ENCODE measurements around the gene HES7. TPM values are rescaled to one million over a fixed set of nuclear protein-coding genes. Genes with fewer than 3 reads are reported as not detected.

Gene HES7
- total RNA-seq, 2 experiments from 2014 or later = 0.15 to 0.20 TPM

DNA sequence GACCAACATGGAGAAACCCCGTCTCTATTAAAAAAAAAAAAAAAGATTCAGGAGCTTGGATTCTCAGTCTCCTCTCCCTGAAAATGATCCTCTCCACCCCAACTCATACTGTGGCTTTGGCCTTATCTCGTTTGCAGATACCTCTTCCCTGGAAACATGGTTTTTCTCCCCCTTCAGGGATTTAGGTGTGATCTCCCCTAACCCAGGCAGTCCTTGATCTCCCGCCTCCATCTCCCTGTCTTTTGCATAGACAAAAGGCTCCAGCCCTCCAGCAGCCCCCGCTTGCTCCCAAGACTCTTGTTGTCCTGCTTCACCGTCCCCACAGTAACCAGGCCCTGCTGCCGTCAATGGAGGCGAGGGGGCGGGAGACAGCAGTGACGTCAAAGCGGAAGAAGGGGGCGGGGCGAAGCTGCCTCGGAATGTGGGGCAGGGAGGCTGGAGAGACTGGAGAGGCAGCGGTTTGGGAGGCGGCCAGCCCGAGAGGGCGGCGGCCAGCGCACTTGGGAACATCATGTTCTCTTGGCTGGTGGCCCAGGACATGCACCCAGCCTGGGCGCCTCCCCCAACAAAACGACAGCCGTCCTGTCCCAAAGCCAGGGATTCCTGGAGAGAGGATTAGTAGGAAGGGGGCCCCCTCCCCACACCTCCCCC is 30.2 kb upstream of the HES7 start:
- peak; percentile 90 for DNase-seq
- CTCF ChIA-PET = interaction anchor here (1.1 to 6.3 kb wide), 4 partner anchors 10 to 465 kb away, joined by 3 to 68 read pairs (median 10); partner anchors contain the start of gene WRAP53
- Mint-ChIP-seq H3K9me3 (no peaks in the 10 kb centered on the region), H3K36me3 (ENCODE audit: low read depth) (peaks cover 11% of the 10 kb centered on the region), H3K27ac (no peak overlapping the region), H3K4me1 (peaks cover 36% of the 10 kb centered on the region), H3K4me3 (no peak overlapping the region), H3K27me3 (no peaks in the 10 kb centered on the region)
- POLR2A ChIA-PET = interaction anchor here (0.6 to 0.9 kb wide), 2 partner anchors 19 to 206 kb away, joined by 3 to 4 read pairs; no protein-coding TSS in a partner anchor

DNA sequence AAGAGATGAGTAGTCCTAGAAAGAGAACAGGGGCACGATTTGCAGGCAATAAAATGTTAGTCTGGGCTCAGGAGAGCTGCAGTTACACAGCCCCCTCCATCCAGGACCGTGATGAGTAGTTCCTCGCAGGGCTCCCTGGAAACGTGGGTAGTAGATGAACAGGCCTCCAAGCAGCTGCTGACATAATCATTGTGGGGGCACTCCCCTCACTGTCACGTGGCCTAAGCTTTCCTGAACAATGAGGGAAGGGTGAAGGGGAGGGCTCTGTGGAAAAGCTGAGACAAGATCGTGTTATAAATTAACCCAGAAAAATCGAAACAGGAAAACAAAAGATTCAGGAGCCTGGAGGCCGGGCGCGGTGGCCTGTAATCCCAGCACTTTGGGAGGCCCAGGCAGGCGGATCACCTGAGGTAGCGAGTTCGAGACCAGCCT is 29.6 kb upstream of the HES7 start:
- ChIA-PET POLR2A (interaction anchor here (0.6 to 0.9 kb wide), 2 partner anchors 19 to 207 kb away, joined by 3 to 4 read pairs; no protein-coding TSS in a partner anchor), CTCF (interaction anchor here (1.1 to 6.3 kb wide), 4 partner anchors 11 to 465 kb away, joined by 3 to 68 read pairs (median 5); partner anchors contain the start of gene WRAP53)
- Mint-ChIP-seq H3K27ac (no peak overlapping the region), H3K4me3 (peak overlapping the region; percentile 40), H3K27me3 (no peaks in the 10 kb centered on the region), H3K36me3 (ENCODE audit: low read depth) (peaks cover 7% of the 10 kb centered on the region), H3K4me1 (peaks cover 31% of the 10 kb centered on the region), H3K9me3 (no peaks in the 10 kb centered on the region)
- no peak for DNase-seq

DNA sequence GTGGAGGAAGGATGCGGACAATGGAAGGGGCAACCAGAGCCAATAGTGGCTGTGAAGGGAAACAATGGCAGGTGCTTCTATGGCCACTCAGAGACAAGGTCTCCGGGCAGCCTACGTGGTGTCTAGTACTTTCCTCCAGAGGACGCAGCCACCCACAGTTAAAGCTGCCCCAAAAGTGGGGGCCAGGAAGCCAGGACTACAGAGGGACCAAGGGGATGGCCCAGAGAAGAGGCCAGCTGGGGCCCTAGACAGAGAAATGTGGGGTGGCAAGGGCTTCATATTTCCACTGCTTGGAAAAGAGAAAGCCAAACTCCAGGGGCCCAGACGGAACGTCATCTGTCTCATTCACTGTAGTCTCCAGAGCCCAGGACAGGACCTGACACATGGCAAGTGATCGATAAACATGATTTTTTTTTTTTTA is 29.1 kb upstream of the HES7 start:
- Mint-ChIP-seq H3K27me3 (no peaks in the 10 kb centered on the region), H3K9me3 (no peaks in the 10 kb centered on the region), H3K36me3 (ENCODE audit: low read depth) (peaks cover 8% of the 10 kb centered on the region), H3K27ac (no peak overlapping the region), H3K4me1 (peaks cover 27% of the 10 kb centered on the region), H3K4me3 (peak overlapping the region; percentile 84)
- POLR2A ChIA-PET = no interaction called here
- CTCF ChIA-PET = interaction anchor here (1.1 to 6.3 kb wide), 3 partner anchors 14 to 464 kb away, joined by 3 to 68 read pairs (median 3); partner anchors contain the start of gene WRAP53
- no peak for DNase-seq

DNA sequence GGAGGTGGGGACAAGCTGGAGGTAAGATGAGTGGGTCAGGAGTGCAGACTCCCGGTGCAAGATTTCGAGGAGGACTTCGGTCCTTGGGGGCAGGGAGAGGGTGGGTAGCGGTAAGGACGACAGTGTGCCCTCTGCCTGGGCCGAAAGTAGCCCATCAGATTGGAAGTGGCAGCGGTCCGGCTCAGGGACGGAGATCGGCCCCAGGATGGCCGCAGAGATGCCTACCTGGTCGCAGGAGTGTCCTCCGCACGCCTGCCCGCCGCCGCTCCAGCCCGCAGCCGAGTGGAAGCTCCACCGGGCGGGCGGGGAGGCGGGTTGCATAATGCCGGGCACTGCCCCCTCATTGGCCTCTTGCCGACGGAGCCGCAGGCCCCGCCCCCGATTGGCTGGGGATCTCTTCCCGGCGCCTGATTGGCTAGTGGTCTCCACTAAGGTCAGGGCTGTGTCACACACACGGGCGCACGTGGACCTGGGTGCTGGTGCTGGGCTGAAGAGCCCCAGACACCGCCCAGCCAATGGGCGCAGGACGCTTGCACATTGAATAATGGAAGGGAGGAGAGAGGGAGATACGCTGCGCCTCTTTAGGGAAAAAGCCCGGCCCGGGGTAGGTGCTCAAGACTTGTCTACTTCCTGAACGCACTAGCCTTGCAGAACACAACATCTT is 28.3 kb upstream of the HES7 start, which contains the start of gene PER1:
Gene PER1, minus strand, starts transcription at position 293 of the 664 bp plus-strand sequence. CDS start 1,698 bp downstream, outside the sequence.
- Mint-ChIP-seq H3K27ac (no peak within 1 kb of the TSS), H3K27me3 (no peaks in the 10 kb centered on the region), H3K36me3 (ENCODE audit: low read depth) (peaks cover 11% of the 10 kb centered on the region), H3K4me3 (peak within 1 kb of the TSS; percentile 84), H3K9me3 (no peaks in the 10 kb centered on the region), H3K4me1 (peaks cover 27% of the 10 kb centered on the region)
- ChIA-PET POLR2A (no interaction called here), CTCF (interaction anchor here (1.0 to 6.7 kb wide), 3 partner anchors 13 to 232 kb away, joined by 3 to 54 read pairs (median 3); no protein-coding TSS in a partner anchor)
- DNase-seq = peak; percentile 86

DNA sequence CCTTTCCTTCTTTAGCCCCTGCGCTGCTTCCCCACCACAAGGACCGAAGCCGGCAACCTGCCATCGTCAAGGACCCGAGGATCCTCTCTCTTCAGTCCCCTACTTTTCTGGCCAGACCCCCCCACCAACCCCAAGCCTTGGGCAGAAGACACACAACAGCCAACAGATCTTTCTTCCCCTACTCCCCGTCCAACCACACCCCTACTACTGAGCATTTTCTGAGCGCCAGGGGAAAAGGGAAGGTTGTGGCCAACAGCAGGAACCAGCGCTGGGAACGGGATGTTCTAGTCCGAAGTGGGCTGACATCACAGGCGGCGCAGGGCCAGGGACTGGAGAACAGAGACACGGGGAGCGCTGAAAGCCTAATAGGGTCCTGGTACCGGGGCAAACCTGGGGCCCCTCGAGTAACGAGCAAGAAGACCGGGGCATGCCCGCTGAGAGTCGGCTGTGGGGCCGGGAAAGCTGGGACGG is 27.8 kb upstream of the HES7 start:
- Mint-ChIP-seq H3K27me3 (no peaks in the 10 kb centered on the region), H3K9me3 (no peaks in the 10 kb centered on the region), H3K27ac (no peak overlapping the region), H3K4me1 (peaks cover 27% of the 10 kb centered on the region), H3K36me3 (ENCODE audit: low read depth) (peaks cover 15% of the 10 kb centered on the region), H3K4me3 (peak overlapping the region; percentile 84)
- peak; percentile 43 for DNase-seq
- ChIA-PET CTCF (interaction anchor here (1.0 to 6.7 kb wide), 3 partner anchors 12 to 38 kb away, joined by 3 to 54 read pairs (median 5); partner anchors contain the start of gene BORCS6), POLR2A (interaction anchor here (0.5 kb wide), 1 partner anchor 12 kb away, joined by 3 read pairs; no protein-coding TSS in a partner anchor)

DNA sequence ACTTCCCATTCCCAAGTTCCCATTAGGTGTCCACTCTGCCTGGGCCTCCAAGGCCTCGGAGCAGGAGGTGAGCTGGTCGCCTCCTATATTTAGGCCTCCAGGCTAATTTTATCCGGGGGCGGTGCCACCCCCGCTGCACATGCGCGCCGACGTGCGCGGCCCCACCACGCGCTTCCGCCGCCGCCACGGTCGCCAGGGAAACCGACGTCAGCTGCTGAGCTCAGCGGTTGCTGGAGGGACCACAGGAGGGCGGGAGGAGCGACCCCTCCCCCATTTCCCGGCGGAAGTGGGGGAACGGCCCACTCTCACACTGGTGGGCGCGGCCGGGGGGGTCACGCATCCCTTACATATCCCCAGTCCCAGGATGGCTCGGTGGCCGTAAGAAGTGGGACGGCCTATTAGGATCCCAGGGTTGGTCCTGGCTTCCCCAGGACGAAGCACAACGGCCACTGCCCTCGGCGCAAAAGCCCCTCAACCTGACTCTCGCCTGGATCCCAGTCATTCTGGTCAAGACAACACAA is 27.3 kb upstream of the HES7 start:
- ChIA-PET POLR2A (interaction anchor here (0.5 kb wide), 1 partner anchor 12 kb away, joined by 3 read pairs; no protein-coding TSS in a partner anchor), CTCF (interaction anchor here (0.6 to 6.7 kb wide), 4 partner anchors 12 to 76 kb away, joined by 3 to 54 read pairs (median 4); partner anchors contain the start of gene BORCS6)
- peak; percentile 92 for DNase-seq
- Mint-ChIP-seq H3K4me1 (peaks cover 27% of the 10 kb centered on the region), H3K27me3 (no peaks in the 10 kb centered on the region), H3K27ac (no peak overlapping the region), H3K36me3 (ENCODE audit: low read depth) (peaks cover 19% of the 10 kb centered on the region), H3K9me3 (no peaks in the 10 kb centered on the region), H3K4me3 (peak overlapping the region; percentile 84)

DNA sequence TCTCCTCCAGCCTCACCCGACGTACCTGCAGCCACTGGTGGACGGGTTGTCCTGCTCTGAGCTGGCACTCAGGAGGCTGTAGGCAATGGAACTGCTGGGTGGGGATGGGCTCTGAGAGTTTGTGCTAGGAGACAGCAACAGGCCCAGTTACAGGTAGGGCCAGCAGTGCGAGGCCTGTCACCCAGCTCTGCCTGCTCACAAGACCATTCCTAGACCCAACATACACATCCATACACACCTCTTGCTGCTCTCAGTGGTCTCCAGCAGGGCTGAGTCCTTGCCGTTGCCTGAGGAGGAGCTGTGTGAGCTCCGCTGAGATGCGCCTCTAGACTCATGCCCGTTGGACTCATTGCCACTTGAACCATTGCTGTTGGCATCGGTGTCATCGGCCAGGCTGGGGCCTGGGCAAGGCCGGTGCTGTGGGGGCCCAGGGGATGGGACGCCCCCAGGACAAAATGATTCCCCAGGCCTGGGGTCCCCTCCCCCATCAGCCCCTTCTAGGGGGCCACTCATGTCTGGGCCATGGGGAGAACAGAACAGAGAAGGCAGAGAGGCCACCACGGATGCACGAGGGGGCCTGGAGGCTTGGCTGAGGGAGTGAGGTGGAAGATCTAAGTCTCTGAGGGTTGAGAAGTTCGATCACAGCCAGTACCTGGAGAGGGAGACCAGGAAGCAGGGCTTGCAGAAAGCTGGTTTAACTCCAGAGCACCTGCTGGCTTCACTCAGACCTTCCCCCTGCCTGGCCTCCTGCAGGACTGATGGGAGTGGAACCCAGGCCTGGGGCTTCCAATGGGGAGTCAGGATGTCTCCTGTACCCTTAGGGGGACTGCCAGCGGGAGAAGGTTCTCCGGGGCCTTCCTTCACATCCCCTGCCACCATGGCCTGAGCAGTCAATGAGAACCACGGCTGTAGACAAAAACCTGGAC is 26.6 kb upstream of the HES7 start:
- DNase-seq = no peak
- H3K27me3 Mint-ChIP-seq = no peaks in the 10 kb centered on the region
- no peak overlapping the region for H3K27ac Mint-ChIP-seq
- H3K9me3 Mint-ChIP-seq = no peaks in the 10 kb centered on the region
- peaks cover 27% of the 10 kb centered on the region for H3K4me1 Mint-ChIP-seq
- ChIA-PET CTCF (interaction anchor here (0.6 to 6.7 kb wide), 5 partner anchors 11 to 77 kb away, joined by 3 to 54 read pairs (median 4); partner anchors contain the start of gene BORCS6), POLR2A (no interaction called here)
- H3K36me3 Mint-ChIP-seq (ENCODE audit: low read depth) = peaks cover 25% of the 10 kb centered on the region
- H3K4me3 Mint-ChIP-seq = peak overlapping the region; percentile 84

GRCh38 chr17:8149419-8150193 is 25.7 kb upstream of the HES7 start:
- POLR2A ChIA-PET = no interaction called here
- Mint-ChIP-seq H3K9me3 (no peaks in the 10 kb centered on the region), H3K27ac (peak overlapping the region; percentile 57), H3K36me3 (ENCODE audit: low read depth) (peaks cover 26% of the 10 kb centered on the region), H3K4me1 (peaks cover 27% of the 10 kb centered on the region), H3K27me3 (no peaks in the 10 kb centered on the region), H3K4me3 (no peak overlapping the region)
- DNase-seq = no peak
- CTCF ChIA-PET = interaction anchor here (1.4 to 6.7 kb wide), 3 partner anchors 10 to 72 kb away, joined by 4 to 54 read pairs (median 4); no protein-coding TSS in a partner anchor

- Mint-ChIP-seq H3K36me3 (ENCODE audit: low read depth) (peaks cover 31% of the 10 kb centered on the region), H3K4me3 (no peak overlapping the region), H3K4me1 (peaks cover 26% of the 10 kb centered on the region), H3K27me3 (no peaks in the 10 kb centered on the region), H3K9me3 (no peaks in the 10 kb centered on the region), H3K27ac (no peak overlapping the region)
- DNase-seq = no peak
- ChIA-PET CTCF (interaction anchor here (0.8 to 6.7 kb wide), 3 partner anchors 9 to 21 kb away, joined by 3 to 54 read pairs (median 3); no protein-coding TSS in a partner anchor), POLR2A (no interaction called here)
Measured at GRCh38 chr17:8148560-8148959, 24.7 kb upstream of the HES7 start.

- CTCF ChIA-PET = interaction anchor here (0.8 to 6.7 kb wide), 5 partner anchors 8 to 136 kb away, joined by 3 to 54 read pairs (median 4); no protein-coding TSS in a partner anchor
- peaks cover 31% of the 10 kb centered on the region for H3K36me3 Mint-ChIP-seq (ENCODE audit: low read depth)
- H3K27ac Mint-ChIP-seq = no peak overlapping the region
- peaks cover 19% of the 10 kb centered on the region for H3K4me1 Mint-ChIP-seq
- H3K4me3 Mint-ChIP-seq = no peak overlapping the region
- no peak for DNase-seq
- no peaks in the 10 kb centered on the region for H3K27me3 Mint-ChIP-seq
- no peaks in the 10 kb centered on the region for H3K9me3 Mint-ChIP-seq
- POLR2A ChIA-PET = no interaction called here
Measured at GRCh38 chr17:8147805-8148404, 24.0 kb upstream of the HES7 start.

Measured in activated CD4-positive, alpha-beta T cell treated with anti-CD3 and anti-CD28 coated beads, Interleukin-2, amount 10 ng/mL, durations not matched to agents 7 days and 5 days (primary cell).